Measurements from ENCODE around the gene CARMIL1.

The CARMIL1 gene

GRCh38 chr6:25278914-25279747 is at the start of gene CARMIL1 (continued):
- 0 out of 2 replicates have a peak, but pooled peaks have one; percentile 18 for TF ChIP-seq ZFP69B (tag by site-specific recombination; IDR thresholded peaks at IDR 0.05)
- peak; percentile 93 for TF ChIP-seq EGR2 (tag by site-specific recombination; IDR thresholded peaks at IDR 0.05; ENCODE audit: low read depth)
- TF ChIP-seq ZSCAN23 (tag by site-specific recombination; IDR thresholded peaks at IDR 0.05) = no peak
- TF ChIP-seq KLF16 (tag by site-specific recombination; IDR thresholded peaks at IDR 0.05) = no peak
- 0 out of 2 replicates have a peak, but pooled peaks have one; percentile 41 for TF ChIP-seq HOXD13 (CRISPR knock-in tag; IDR thresholded peaks at IDR 0.05; ENCODE audit: borderline replicate concordance)
- peak; percentile 50; the same call in 1 of the 2 replicates for TF ChIP-seq ZBTB20 (tag by site-specific recombination; IDR thresholded peaks at IDR 0.05)
- peak; percentile 81 for TF ChIP-seq ZEB2 (tag by site-specific recombination; IDR thresholded peaks at IDR 0.05)
- no peak for TF ChIP-seq ZNF677 (tag by site-specific recombination; IDR thresholded peaks at IDR 0.05)
- TF ChIP-seq, protein P1, sequence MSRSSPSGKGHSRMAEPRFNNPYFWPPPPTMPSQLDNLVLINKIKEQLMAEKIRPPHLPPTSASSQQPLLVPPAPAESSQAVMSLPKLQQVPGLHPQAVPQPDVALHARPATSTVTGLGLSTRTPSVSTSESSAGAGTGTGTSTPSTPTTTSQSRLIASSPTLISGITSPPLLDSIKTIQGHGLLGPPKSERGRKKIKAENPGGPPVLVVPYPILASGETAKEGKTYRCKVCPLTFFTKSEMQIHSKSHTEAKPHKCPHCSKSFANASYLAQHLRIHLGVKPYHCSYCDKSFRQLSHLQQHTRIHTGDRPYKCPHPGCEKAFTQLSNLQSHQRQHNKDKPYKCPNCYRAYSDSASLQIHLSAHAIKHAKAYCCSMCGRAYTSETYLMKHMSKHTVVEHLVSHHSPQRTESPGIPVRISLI (tag by site-specific recombination; IDR thresholded peaks at IDR 0.05) = peak; percentile 72; the same call in 1 of the 2 replicates
- peak; percentile 19; the same call in 1 of the 2 replicates for TF ChIP-seq ZIC2 (tag by site-specific recombination; IDR thresholded peaks at IDR 0.05)
- no peak for TF ChIP-seq ZNF473 (tag by site-specific recombination; IDR thresholded peaks at IDR 0.05)
- TF ChIP-seq GLI2 (tag by site-specific recombination; IDR thresholded peaks at IDR 0.05; ENCODE audit: borderline replicate concordance, low read depth) = no peak
- TF ChIP-seq ZNF175 (tag by site-specific recombination; IDR thresholded peaks at IDR 0.05) = no peak
- 0 out of 2 replicates have a peak, but pooled peaks have one; percentile 25 for TF ChIP-seq ZNF580 (tag by site-specific recombination; IDR thresholded peaks at IDR 0.05)

DNA sequence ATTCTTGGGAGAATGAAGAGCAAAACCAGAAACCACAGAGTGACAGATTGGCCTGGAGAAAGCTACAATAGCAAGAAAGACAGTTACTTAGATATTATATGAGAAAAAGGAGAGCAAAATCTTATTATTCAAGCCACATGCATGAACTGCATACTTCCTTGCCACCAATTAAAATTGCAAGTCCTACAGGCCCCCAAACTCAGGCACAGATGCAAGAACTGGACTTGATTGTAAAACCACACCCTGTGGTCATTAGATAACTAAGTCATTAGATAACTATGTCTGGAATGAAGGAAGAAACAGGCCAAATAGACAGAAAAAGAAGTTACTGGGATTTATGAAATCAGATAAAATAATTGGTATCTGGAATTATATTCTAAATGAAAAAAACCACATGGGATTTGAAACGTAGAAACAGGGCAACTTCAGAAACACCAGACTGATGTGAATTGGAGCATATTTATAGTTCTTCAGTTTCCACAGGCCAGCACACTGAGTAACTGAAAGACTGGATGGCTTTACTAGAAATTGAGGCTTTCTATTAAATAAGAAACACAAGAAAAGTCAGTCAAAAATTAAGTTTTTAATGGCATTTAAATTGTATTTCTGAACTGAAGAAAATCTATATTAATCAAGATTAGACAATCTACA is 49.4 kb upstream of the CARMIL1 start:
- TF ChIP-seq, protein P2, sequence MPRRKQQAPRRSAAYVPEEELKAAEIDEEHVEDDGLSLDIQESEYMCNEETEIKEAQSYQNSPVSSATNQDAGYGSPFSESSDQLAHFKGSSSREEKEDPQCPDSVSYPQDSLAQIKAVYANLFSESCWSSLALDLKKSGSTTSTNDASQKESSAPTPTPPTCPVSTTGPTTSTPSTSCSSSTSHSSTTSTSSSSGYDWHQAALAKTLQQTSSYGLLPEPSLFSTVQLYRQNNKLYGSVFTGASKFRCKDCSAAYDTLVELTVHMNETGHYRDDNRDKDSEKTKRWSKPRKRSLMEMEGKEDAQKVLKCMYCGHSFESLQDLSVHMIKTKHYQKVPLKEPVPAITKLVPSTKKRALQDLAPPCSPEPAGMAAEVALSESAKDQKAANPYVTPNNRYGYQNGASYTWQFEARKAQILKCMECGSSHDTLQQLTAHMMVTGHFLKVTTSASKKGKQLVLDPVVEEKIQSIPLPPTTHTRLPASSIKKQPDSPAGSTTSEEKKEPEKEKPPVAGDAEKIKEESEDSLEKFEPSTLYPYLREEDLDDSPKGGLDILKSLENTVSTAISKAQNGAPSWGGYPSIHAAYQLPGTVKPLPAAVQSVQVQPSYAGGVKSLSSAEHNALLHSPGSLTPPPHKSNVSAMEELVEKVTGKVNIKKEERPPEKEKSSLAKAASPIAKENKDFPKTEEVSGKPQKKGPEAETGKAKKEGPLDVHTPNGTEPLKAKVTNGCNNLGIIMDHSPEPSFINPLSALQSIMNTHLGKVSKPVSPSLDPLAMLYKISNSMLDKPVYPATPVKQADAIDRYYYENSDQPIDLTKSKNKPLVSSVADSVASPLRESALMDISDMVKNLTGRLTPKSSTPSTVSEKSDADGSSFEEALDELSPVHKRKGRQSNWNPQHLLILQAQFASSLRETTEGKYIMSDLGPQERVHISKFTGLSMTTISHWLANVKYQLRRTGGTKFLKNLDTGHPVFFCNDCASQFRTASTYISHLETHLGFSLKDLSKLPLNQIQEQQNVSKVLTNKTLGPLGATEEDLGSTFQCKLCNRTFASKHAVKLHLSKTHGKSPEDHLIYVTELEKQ (tag by site-specific recombination; IDR thresholded peaks at IDR 0.05; ENCODE audit: borderline replicate concordance) = no peak
- TF ChIP-seq ZNF514 (tag by site-specific recombination; IDR thresholded peaks at IDR 0.05) (no peak), ZNF621 (tag by site-specific recombination; IDR thresholded peaks at IDR 0.05) (no peak), PRDM1 (tag by site-specific recombination; IDR thresholded peaks at IDR 0.05) (no peak), ZNF561 (tag by site-specific recombination; IDR thresholded peaks at IDR 0.05; ENCODE audit: borderline replicate concordance) (no peak), ZEB2 (tag by site-specific recombination; IDR thresholded peaks at IDR 0.05) (no peak), ZNF175 (tag by site-specific recombination; IDR thresholded peaks at IDR 0.05) (no peak), ZNF777 (tag by site-specific recombination; IDR thresholded peaks at IDR 0.05; ENCODE audit: borderline replicate concordance) (no peak), KLF7 (tag by site-specific recombination; IDR thresholded peaks at IDR 0.05; ENCODE audit: borderline replicate concordance) (no peak), SCRT1 (tag by site-specific recombination; IDR thresholded peaks at IDR 0.05; ENCODE audit: borderline replicate concordance) (no peak), ZBTB48 (tag by site-specific recombination; IDR thresholded peaks at IDR 0.05) (no peak)
- TF ChIP-seq, protein P3, sequence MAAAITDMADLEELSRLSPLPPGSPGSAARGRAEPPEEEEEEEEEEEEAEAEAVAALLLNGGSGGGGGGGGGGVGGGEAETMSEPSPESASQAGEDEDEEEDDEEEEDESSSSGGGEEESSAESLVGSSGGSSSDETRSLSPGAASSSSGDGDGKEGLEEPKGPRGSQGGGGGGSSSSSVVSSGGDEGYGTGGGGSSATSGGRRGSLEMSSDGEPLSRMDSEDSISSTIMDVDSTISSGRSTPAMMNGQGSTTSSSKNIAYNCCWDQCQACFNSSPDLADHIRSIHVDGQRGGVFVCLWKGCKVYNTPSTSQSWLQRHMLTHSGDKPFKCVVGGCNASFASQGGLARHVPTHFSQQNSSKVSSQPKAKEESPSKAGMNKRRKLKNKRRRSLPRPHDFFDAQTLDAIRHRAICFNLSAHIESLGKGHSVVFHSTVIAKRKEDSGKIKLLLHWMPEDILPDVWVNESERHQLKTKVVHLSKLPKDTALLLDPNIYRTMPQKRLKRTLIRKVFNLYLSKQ (tag by site-specific recombination; IDR thresholded peaks at IDR 0.05; ENCODE audit: borderline replicate concordance) = no peak
- no peaks in the 10 kb centered on the region for H3K9me3 ChIP-seq (ENCODE audit: control insufficient read depth, insufficient read depth, low read depth, low read length)
- no peaks in the 10 kb centered on the region for H3K36me3 ChIP-seq (ENCODE audit: control insufficient read depth in 2 of 2, insufficient read depth in 1 of 2, low read length in 2 of 2)
- no peak overlapping the region for H3K27ac ChIP-seq (ENCODE audit: extremely low read depth, low read depth, low read length)
- ChIA-PET POLR2A (no interaction called here), CTCF (interaction anchor here (0.9 to 2.7 kb wide), 2 partner anchors 36 to 327 kb away, joined by 5 to 6 read pairs; no protein-coding TSS in a partner anchor)
- H3K4me1 ChIP-seq (ENCODE audit: control insufficient read depth, insufficient read depth, low read length) = peaks cover 9% of the 10 kb centered on the region
- H3K4me3 ChIP-seq (ENCODE audit: low read depth, low read length) = no peak overlapping the region
